ENCODE measurements around the gene CTTNBP2. TPM values are rescaled to one million over a fixed set of nuclear protein-coding genes. Genes with fewer than 3 reads are reported as not detected.

CTTNBP2 gene
- total RNA-seq, result 2.4 TPM in 1 of 2 replicates, not detected in the other

DNA sequence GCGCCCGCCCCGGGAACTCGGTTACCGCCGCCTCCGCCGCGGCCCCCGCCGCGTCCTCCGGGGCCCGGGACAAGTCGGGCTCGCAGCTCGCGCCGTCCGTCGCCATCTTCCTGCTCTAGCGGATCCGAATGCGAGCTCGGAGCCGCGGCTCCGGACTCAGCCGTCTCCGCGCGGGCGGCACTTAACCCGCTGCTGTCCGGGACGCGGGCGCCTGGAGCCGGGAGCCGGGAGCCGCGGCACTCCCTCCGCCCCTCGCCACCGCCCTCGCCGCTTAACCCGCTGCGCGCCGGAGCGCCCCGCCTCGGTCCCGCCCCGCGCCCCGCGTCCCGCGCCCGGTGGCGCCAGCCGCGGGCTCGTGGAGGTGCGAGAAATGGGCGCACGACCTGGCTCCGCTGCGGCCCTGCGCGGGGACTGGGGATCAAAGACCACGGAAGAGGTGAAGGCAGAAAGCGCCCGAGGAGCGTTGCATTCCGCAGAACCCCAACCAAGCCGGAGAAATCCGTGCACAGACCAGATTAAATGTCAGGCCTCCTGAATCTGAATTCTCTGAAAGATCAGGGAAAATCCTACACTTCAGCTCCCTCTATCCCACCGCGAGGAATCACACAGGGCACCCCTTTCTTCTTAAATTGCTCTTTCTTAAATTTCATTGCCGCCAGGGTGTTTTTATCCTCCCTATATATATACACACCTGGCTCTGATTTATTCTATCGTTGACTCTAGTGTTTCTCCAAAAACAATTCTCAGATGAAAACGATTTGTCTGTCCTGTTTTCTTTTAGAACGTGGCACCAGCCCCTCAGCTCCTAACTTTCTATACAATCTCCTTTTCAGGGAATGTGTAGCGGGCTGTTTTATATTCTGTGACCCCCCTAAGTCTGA lies at the start of gene CTTNBP2:
Gene CTTNBP2 (minus strand): TSS at position 132 of the 881 bp plus-strand sequence. CDS start 26 bp downstream, at position 106.

